AG04450 (cell line): ENCODE data around the gene GPR161. TPM values are rescaled to one million over a fixed set of nuclear protein-coding genes. Genes with fewer than 3 reads are reported as not detected.
"Not testable (repeated sequence)": the region's sequence is repeated elsewhere in the genome, so short reads cannot be mapped to it uniquely, and the experiment has no call there.

Experiments
- CTCF ChIA-PET: fragments of 300-600, 350-600 bp; formaldehyde crosslinking; extraction: SDS; loops from one replicate; lab custom pipeline; 2022; ENCODE audit warnings: antibody characterized with exemption, inconsistent platforms; lab: Charles Lee
- POLR2A ChIA-PET: fragments of 350-600 bp; formaldehyde crosslinking; extraction: SDS; loops from one replicate; lab custom pipeline; 2021; ENCODE audit warnings: antibody characterized with exemption, inconsistent platforms; lab: Yijun Ruan, JAX
- DNase-seq: peaks from one replicate; pipeline ENCODE4 v3.0.0-alpha.2; 2011; ENCODE audit warnings: low read depth, low spot score
- H3K27ac ChIP-seq: one replicate; pipeline ENCODE4 v1.5.1; 2012; ENCODE audit warnings: low read depth, low read length, control low read depth
- H3K27me3 ChIP-seq: one replicate; pipeline ENCODE4 v1.6.0; 2012; ENCODE audit warnings: low read length; ENCODE audit not compliant: control insufficient read depth, insufficient read depth
- H3K4me3 ChIP-seq: 2 replicates; pipeline ENCODE4 v1.5.1; 2011; ENCODE audit warnings: mild to moderate bottlenecking, low read depth, low read length, control low read depth
- H3K9me3 ChIP-seq: 2 replicates; pipeline ENCODE4 v1.5.1; 2012; ENCODE audit warnings: low read length; ENCODE audit not compliant: control insufficient read depth, insufficient read depth
- CTCF ChIP-seq: IDR thresholded peaks from 2 replicates; pipeline ENCODE4 v1.5.1; 2011; ENCODE audit warnings: low read depth, low read length, control low read depth, inconsistent platforms
- polyA minus RNA-seq: library from RNA; depleted of rRNA, polyadenylated mRNA; stranded (reverse); fragments of >200 nt; gene quantifications from 2 replicates; pipeline ENCODE4 v1.2.3, GENCODE V29; 2011; rRNA and poly(A)+ RNA removed
- polyA plus RNA-seq: library from polyadenylated mRNA; depleted of rRNA; stranded (reverse); fragments of >200 nt; gene quantifications from 2 replicates; pipeline ENCODE4 v1.2.3, GENCODE V29; 2011; rRNA removed

The GPR161 gene
- polyA plus RNA-seq: 14.1 and 19.4 TPM in 2 replicates
- polyA minus RNA-seq: 40.5 and 61.6 TPM in 2 replicates

GRCh38 chr1:168136709-168137514 lies at the start of gene GPR161:
Gene GPR161, minus strand, starts transcription at chr1:168136930. Its CDS starts 32,080 bp downstream, at chr1:168104850.
- POLR2A ChIA-PET: interaction anchor here (1.3 kb wide), 1 partner anchor 54 kb away, joined by 6 read pairs; no protein-coding TSS in a partner anchor
- H3K27me3 ChIP-seq: no peaks in the 10 kb centered on the region
- peak within 1 kb of the TSS; percentile 80 for H3K4me3 ChIP-seq
- peak within 1 kb of the TSS; percentile 85 for H3K27ac ChIP-seq
- CTCF ChIA-PET: interaction anchor here (0.6 to 1.8 kb wide), 2 partner anchors 9 to 53 kb away, joined by 3 to 5 read pairs; no protein-coding TSS in a partner anchor
- TF ChIP-seq CTCF: no peak
- DNase-seq: no peak
- peaks cover 3% of the 10 kb centered on the region; the same call in 1 of the 2 replicates for H3K9me3 ChIP-seq

- not testable (repeated sequence) for H3K9me3 ChIP-seq, H3K27me3 ChIP-seq, DNase-seq, H3K27ac ChIP-seq, H3K4me3 ChIP-seq
- CTCF ChIA-PET: interaction anchor here (0.7 kb wide), 1 partner anchor 51 kb away, joined by 4 read pairs; no protein-coding TSS in a partner anchor
- POLR2A ChIA-PET: interaction anchor here (0.8 kb wide), 1 partner anchor 140 kb away, joined by 3 read pairs; no protein-coding TSS in a partner anchor
Observed at GRCh38 chr1:168181063-168181720, 44.5 kb upstream of the GPR161 start.

- no peak overlapping the region for H3K27ac ChIP-seq
- H3K4me3 ChIP-seq: peak overlapping the region; percentile 93
- no peak for DNase-seq
- no peaks in the 10 kb centered on the region; the same call in 1 of the 2 replicates for H3K9me3 ChIP-seq
- no peaks in the 10 kb centered on the region for H3K27me3 ChIP-seq
- ChIA-PET CTCF (interaction anchor here (0.8 to 1.2 kb wide), 7 partner anchors 11 to 162 kb away, joined by 3 to 8 read pairs (median 3); no protein-coding TSS in a partner anchor), POLR2A (no interaction called here)
- no peak for TF ChIP-seq CTCF
Observed at GRCh38 chr1:168180148-168180524, 43.4 kb upstream of the GPR161 start.

- POLR2A ChIA-PET: no interaction called here
- DNase-seq: no peak
- Histone ChIP-seq H3K4me3 (peak overlapping the region; percentile 93), H3K9me3 (no peaks in the 10 kb centered on the region; the same call in 1 of the 2 replicates), H3K27me3 (no peaks in the 10 kb centered on the region), H3K27ac (peak overlapping the region; percentile 87)
- CTCF ChIA-PET: interaction anchor here (0.8 to 1.2 kb wide), 8 partner anchors 11 to 163 kb away, joined by 3 to 8 read pairs (median 3); no protein-coding TSS in a partner anchor
- TF ChIP-seq CTCF: no peak
Observed at GRCh38 chr1:168179438-168180147, 42.9 kb upstream of the GPR161 start.
